ENCODE results near the gene ISG15.
"Not testable (repeated sequence)": the region's sequence is repeated elsewhere in the genome, so short reads cannot be mapped to it uniquely, and the experiment has no call there.

The ISG15 gene

GRCh38 chr1:972726-973458 lies 40.4 kb upstream of the ISG15 start:
- no peak for TF ChIP-seq CTCF (IDR thresholded peaks at IDR 0.05; ENCODE audit: borderline replicate concordance, insufficient read depth, low read depth, low read length)
- no peak overlapping the region for H3K4me3 ChIP-seq (ENCODE audit: low read depth, low read length)

- H3K4me3 ChIP-seq (ENCODE audit: low read depth, low read length), result no peak overlapping the region
- no peak for TF ChIP-seq CTCF (IDR thresholded peaks at IDR 0.05; ENCODE audit: borderline replicate concordance, insufficient read depth, low read depth, low read length)
Measured at GRCh38 chr1:973459-974292, 39.6 kb upstream of the ISG15 start.

GRCh38 chr1:974293-974640 lies 39.0 kb upstream of the ISG15 start:
- H3K4me3 ChIP-seq (ENCODE audit: low read depth, low read length), result no peak overlapping the region
- no peak for TF ChIP-seq CTCF (IDR thresholded peaks at IDR 0.05; ENCODE audit: borderline replicate concordance, insufficient read depth, low read depth, low read length)

- H3K4me3 ChIP-seq (ENCODE audit: low read depth, low read length), result no peak overlapping the region
- no peak for TF ChIP-seq CTCF (IDR thresholded peaks at IDR 0.05; ENCODE audit: borderline replicate concordance, insufficient read depth, low read depth, low read length)
Measured at GRCh38 chr1:974687-975328, 38.5 kb upstream of the ISG15 start.

- no peak overlapping the region for H3K4me3 ChIP-seq (ENCODE audit: low read depth, low read length)
- TF ChIP-seq CTCF (IDR thresholded peaks at IDR 0.05; ENCODE audit: borderline replicate concordance, insufficient read depth, low read depth, low read length), result no peak
Measured at GRCh38 chr1:975365-975764, 37.9 kb upstream of the ISG15 start.

GRCh38 chr1:975896-976683 lies 37.2 kb upstream of the ISG15 start:
- TF ChIP-seq CTCF (IDR thresholded peaks at IDR 0.05; ENCODE audit: borderline replicate concordance, insufficient read depth, low read depth, low read length), result peak; percentile 48
- H3K4me3 ChIP-seq (ENCODE audit: low read depth, low read length), result no peak overlapping the region

- not testable (repeated sequence) for H3K4me3 ChIP-seq (ENCODE audit: low read depth, low read length)
Measured at GRCh38 chr1:976791-977190, 36.5 kb upstream of the ISG15 start.

Data from GM12875 (cell line).